GM13976 (cell line): ENCODE data around the gene OOSP2.
"Not testable (repeated sequence)": the region's sequence is repeated elsewhere in the genome, so short reads cannot be mapped to it uniquely, and the experiment has no call there.

Source experiments
- DNase-seq: peaks from one replicate; pipeline ENCODE4 v3.0.0; 2012; ENCODE audit warnings: low spot score
- CTCF ChIP-seq: IDR thresholded peaks from 2 replicates; pipeline ENCODE4 v1.5.1; 2012; ENCODE audit warnings: borderline replicate concordance, mild to moderate bottlenecking; ENCODE audit not compliant: insufficient read depth; ENCODE audit errors: extremely low read depth, missing control alignments, control extremely low read depth
- in situ Hi-C: fragments of 300-500 bp; cut with MboI; formaldehyde crosslinking; loops from one replicate; pipeline ENCODE4 v1.12.0; 2022; ENCODE audit warnings: low sequenced_read_pairs, mixed read lengths, inconsistent platforms; ENCODE audit not compliant: unreplicated experiment

OOSP2 gene

GRCh38 chr11:60016881-60017280 is 23.3 kb upstream of the OOSP2 start, which contains the start of gene OOSP4B:
Gene OOSP4B, plus strand, starts transcription at chr11:60017181.
- TF ChIP-seq CTCF = no peak
- in situ Hi-C loops = no loop called here
- no peak for DNase-seq

- in situ Hi-C loops = no loop called here
- no peak for DNase-seq
- no peak for TF ChIP-seq CTCF
Measured at GRCh38 chr11:60018058-60018457, 22.2 kb upstream of the OOSP2 start.

- in situ Hi-C loops, DNase-seq: not testable (repeated sequence)
Measured at GRCh38 chr11:60020376-60020775, 19.8 kb upstream of the OOSP2 start.

GRCh38 chr11:60029015-60029632 is 11.1 kb upstream of the OOSP2 start:
- DNase-seq = no peak
- no peak for TF ChIP-seq CTCF
- in situ Hi-C loops = no loop called here

GRCh38 chr11:60050422-60050821 is 10.2 kb downstream of the OOSP2 start:
- DNase-seq, in situ Hi-C loops: not testable (repeated sequence)

- DNase-seq, in situ Hi-C loops: not testable (repeated sequence)
Measured at GRCh38 chr11:60050839-60051238, 10.6 kb downstream of the OOSP2 start.

GRCh38 chr11:60056349-60056969 is 16.2 kb downstream of the OOSP2 start, which contains the start of gene MS4A3:
Gene MS4A3, plus strand, starts transcription at chr11:60056665. Its CDS starts 4,496 bp downstream, at chr11:60061161.
- DNase-seq = no peak
- no peak for TF ChIP-seq CTCF
- in situ Hi-C loops = no loop called here

- TF ChIP-seq CTCF = no peak
- in situ Hi-C loops = no loop called here
- no peak for DNase-seq
Measured at GRCh38 chr11:60059052-60059451, 18.8 kb downstream of the OOSP2 start.
